Neuronal stem cell (in vitro differentiated cells): Measurements from ENCODE around the gene SLC9A5.

Experiments
- DNase-seq: peaks from one replicate; pipeline ENCODE4 v3.0.0-alpha.2; 2013; ENCODE audit warnings: low spot score
- H2AFZ ChIP-seq: one replicate; pipeline ENCODE4 v1.6.1; 2013; ENCODE audit warnings: mild to moderate bottlenecking, low read length, inconsistent platforms
- H2AK5ac ChIP-seq: 2 replicates; pipeline ENCODE4 v1.6.1; 2013; ENCODE audit warnings: low read depth, mild to moderate bottlenecking, inconsistent platforms, low read length, moderate library complexity, mixed read lengths
- H2BK120ac ChIP-seq: 2 replicates; pipeline ENCODE4 v1.6.1; 2013; ENCODE audit warnings: low read depth, mild to moderate bottlenecking, inconsistent platforms, low read length, moderate library complexity, mixed read lengths
- H2BK12ac ChIP-seq: one replicate; pipeline ENCODE4 v1.6.1; 2013; ENCODE audit warnings: low read length, inconsistent platforms
- H2BK15ac ChIP-seq: 2 replicates; pipeline ENCODE4 v1.6.1; 2013; ENCODE audit warnings: mild to moderate bottlenecking, low read length, inconsistent platforms, mixed read lengths
- H2BK5ac ChIP-seq: one replicate; pipeline ENCODE4 v1.6.1; 2013; ENCODE audit warnings: inconsistent platforms, mild to moderate bottlenecking, low read length, moderate library complexity
- H3K14ac ChIP-seq: one replicate; pipeline ENCODE4 v1.6.1; 2013; ENCODE audit warnings: low read length, inconsistent platforms
- H3K18ac ChIP-seq: 2 replicates; pipeline ENCODE4 v1.6.1; 2013; ENCODE audit warnings: low read length, inconsistent platforms
- H3K23ac ChIP-seq: 2 replicates; pipeline ENCODE4 v1.6.1; 2013; ENCODE audit warnings: low read depth, mild to moderate bottlenecking, mixed read lengths, low read length, inconsistent platforms; ENCODE audit not compliant: poor library complexity
- H3K27ac ChIP-seq: replicated peaks from 3 replicates; pipeline ENCODE4 v1.5.1; 2013; ENCODE audit warnings: low read length, inconsistent platforms
- H3K27me3 ChIP-seq, 3 experiments: 2 replicates each; pipeline ENCODE4 v1.6.1; 2013; ENCODE audit warnings: low read length in 3 of 3, mild to moderate bottlenecking in 2 of 3, inconsistent platforms in 1 of 3, low read depth in 1 of 3, mixed read lengths in 1 of 3, moderate library complexity in 1 of 3; ENCODE audit not compliant: control insufficient read depth in 3 of 3, insufficient read depth in 3 of 3
- H3K36me3 ChIP-seq, 2 donors: replicated peaks in 1 of 2; 2 replicates each; pipeline ENCODE4 v1.6.1; 2013; ENCODE audit warnings: low read length in 2 of 2; ENCODE audit not compliant: control insufficient read depth in 2 of 2, insufficient read depth in 2 of 2
- H3K4ac ChIP-seq: 2 replicates; pipeline ENCODE4 v1.6.1; 2013; ENCODE audit warnings: inconsistent platforms, mild to moderate bottlenecking, low read length, moderate library complexity
- H3K4me1 ChIP-seq, 2 donors: 1 replicate in 1 of 2; 2 replicates in 1 of 2; pipeline ENCODE4 v1.6.1; 2013; ENCODE audit warnings: low read length in 2 of 2, low read depth in 1 of 2; ENCODE audit not compliant: control insufficient read depth in 2 of 2, insufficient read depth in 1 of 2
- H3K4me2 ChIP-seq: one replicate; pipeline ENCODE4 v1.6.1; 2013; ENCODE audit warnings: mild to moderate bottlenecking, low read length, inconsistent platforms; ENCODE audit not compliant: insufficient read depth, poor library complexity, severe bottlenecking
- H3K4me3 ChIP-seq, 2 donors: 2 replicates each; pipeline ENCODE4 v1.5.1; 2013; ENCODE audit warnings: low read length in 2 of 2, mild to moderate bottlenecking in 2 of 2, inconsistent platforms in 1 of 2, moderate library complexity in 1 of 2
- H3K79me1 ChIP-seq: one replicate; pipeline ENCODE4 v1.6.1; 2013; ENCODE audit warnings: low read depth, mild to moderate bottlenecking, inconsistent platforms, low read length, moderate library complexity
- H3K9ac ChIP-seq: one replicate; pipeline ENCODE4 v1.6.1; 2013; ENCODE audit warnings: mild to moderate bottlenecking, low read depth, low read length, inconsistent platforms; ENCODE audit not compliant: poor library complexity
- H3K9me3 ChIP-seq, 2 donors: replicated peaks in 1 of 2; 2 replicates each; pipeline versions ENCODE3 to v1.6.1; 2013; ENCODE audit warnings: low read length in 2 of 2, mild to moderate bottlenecking in 2 of 2, inconsistent platforms in 1 of 2, low read depth in 1 of 2, mixed read lengths in 1 of 2, moderate library complexity in 1 of 2; ENCODE audit not compliant: control insufficient read depth in 2 of 2, insufficient read depth in 1 of 2
- H4K8ac ChIP-seq: one replicate; pipeline ENCODE4 v1.6.1; 2013; ENCODE audit warnings: low read depth, mild to moderate bottlenecking, inconsistent platforms, low read length, moderate library complexity
- H4K91ac ChIP-seq: one replicate; pipeline ENCODE4 v1.6.1; 2013; ENCODE audit warnings: low read length, low read depth, mild to moderate bottlenecking, inconsistent platforms; ENCODE audit not compliant: poor library complexity
- WGBS, 2 donors: extraction: QIAGEN DNeasy Blood & Tissue Kit; methylation state at CpG; one replicate each; pipeline ENCODE4 v1.1.7; 2013; ENCODE audit warnings: missing lambda C conversion rate in 2 of 2, mixed read lengths in 1 of 2; ENCODE audit not compliant: insufficient read length in 2 of 2, insufficient replicate concordance in 1 of 2; ENCODE audit errors: extremely low coverage in 2 of 2; 5-methylcytosine and 5-hydroxymethylcytosine counted together

Gene SLC9A5

GRCh38 chr16:67299269-67299668 is 50.5 kb downstream of the SLC9A5 start:
- H2AFZ ChIP-seq = no peak overlapping the region
- no peaks in the 10 kb centered on the region for H3K79me1 ChIP-seq
- H3K23ac ChIP-seq = peak overlapping the region; percentile 25
- H3K4me1 ChIP-seq = peaks cover 1 to 5% of the 10 kb centered on the region in 2 donors
- peak overlapping the region; percentile 71 for H2BK5ac ChIP-seq
- no peak overlapping the region for H3K4ac ChIP-seq
- H3K18ac ChIP-seq = no peak overlapping the region
- H3K27me3 ChIP-seq = peaks cover 0 to 60% (median 0%) of the 10 kb centered on the region in 3 experiments
- H3K4me3 ChIP-seq = peak overlapping the region in 1 of 2 donors; percentile 18
- no peak for DNase-seq
- WGBS, 2 donors = no CpG with 5 or more reads among the region's 15 CpGs
- peak overlapping the region; percentile 31 for H2AK5ac ChIP-seq
- no peak overlapping the region for H3K14ac ChIP-seq
- H3K36me3 ChIP-seq = no peaks in the 10 kb centered on the region
- H2BK15ac ChIP-seq = no peak overlapping the region
- no peak overlapping the region for H2BK120ac ChIP-seq
- no peak overlapping the region for H3K27ac ChIP-seq
- no peak overlapping the region for H3K4me2 ChIP-seq
- no peak overlapping the region for H4K91ac ChIP-seq
- no peak overlapping the region for H4K8ac ChIP-seq
- H3K9me3 ChIP-seq = no peaks in the 10 kb centered on the region
- H3K9ac ChIP-seq = no peak overlapping the region
- no peak overlapping the region for H2BK12ac ChIP-seq

DNA sequence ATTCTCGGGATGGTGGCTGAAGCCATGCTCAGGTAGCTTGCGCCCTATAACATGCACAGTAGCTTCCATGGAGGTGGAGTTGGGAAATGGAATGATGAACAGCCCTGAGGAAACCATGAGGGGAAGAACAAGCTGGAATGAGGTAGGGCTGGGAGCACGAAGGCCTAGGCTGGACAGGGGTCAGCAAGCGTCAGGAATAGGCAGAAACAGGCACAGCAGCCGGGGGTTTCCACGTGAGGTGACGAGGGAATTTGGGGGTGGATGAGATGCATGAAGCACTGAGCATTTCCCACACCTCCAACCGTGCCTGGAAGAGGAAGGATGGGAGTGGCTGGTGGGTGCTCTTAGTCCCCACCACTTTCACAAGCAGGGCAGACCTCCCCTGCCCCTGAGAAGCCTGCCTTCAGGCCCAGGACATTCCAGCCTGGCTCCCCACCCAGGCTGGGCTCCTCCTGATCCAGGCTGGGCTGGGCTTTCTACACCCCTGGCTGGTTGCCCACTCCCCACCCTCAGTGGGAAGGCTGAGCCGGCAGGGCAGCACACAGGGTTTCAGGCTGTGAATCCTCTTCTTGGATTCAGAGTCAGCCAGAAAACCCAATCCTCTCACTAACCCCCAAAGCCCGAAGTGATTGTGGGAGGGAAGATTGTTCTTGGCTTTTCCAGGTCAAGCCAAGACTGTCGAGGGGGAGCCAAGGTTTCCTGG is 52.5 kb downstream of the SLC9A5 start:
- WGBS, 2 donors = no CpG with 5 or more reads among the region's 11 CpGs
- Histone ChIP-seq H3K27ac (no peak overlapping the region), H3K18ac (no peak overlapping the region), H3K79me1 (no peaks in the 10 kb centered on the region), H3K4ac (no peak overlapping the region), H3K9ac (no peak overlapping the region), H2BK5ac (no peak overlapping the region), H2BK12ac (peak overlapping the region; percentile 86), H3K23ac (no peak overlapping the region), H3K27me3 (peaks cover 0 to 47% (median 0%) of the 10 kb centered on the region in 3 experiments), H3K36me3 (no peaks in the 10 kb centered on the region), H3K14ac (no peak overlapping the region), H3K9me3 (no peaks in the 10 kb centered on the region), H3K4me1 (peaks cover 0 to 5% of the 10 kb centered on the region in 2 donors), H4K91ac (no peak overlapping the region), H2BK120ac (no peak overlapping the region), H2BK15ac (no peak overlapping the region), H3K4me2 (no peak overlapping the region), H2AFZ (peak overlapping the region; percentile 17), H2AK5ac (peak overlapping the region; percentile 54), H3K4me3 (peak overlapping the region in 1 of 2 donors; percentile 9), H4K8ac (no peak overlapping the region)
- DNase-seq = no peak

- no peak overlapping the region for H3K27ac ChIP-seq
These were observed 53.3 kb downstream of the SLC9A5 start for GRCh38 chr16:67302076-67302475.

DNA sequence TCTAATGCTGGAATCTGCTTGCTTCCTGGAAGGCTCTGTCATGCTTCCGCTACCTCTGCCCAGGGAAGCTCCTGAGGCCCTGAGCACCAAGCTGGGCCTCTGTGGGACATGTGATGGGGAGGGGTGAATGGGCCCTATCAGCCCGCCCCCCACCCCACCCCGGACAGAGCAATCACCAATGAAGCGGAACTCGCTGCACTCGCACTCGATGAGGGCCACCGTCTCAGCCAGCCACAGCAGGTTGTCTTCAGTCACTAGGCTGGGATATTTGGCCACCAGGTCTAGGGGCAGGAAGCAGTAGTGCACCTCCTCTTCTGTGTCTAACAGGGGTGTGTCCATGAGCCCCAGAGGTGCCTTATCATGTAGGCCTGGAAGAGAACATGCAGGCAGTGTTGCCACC is 54.2 kb downstream of the SLC9A5 start:
- H2BK15ac ChIP-seq = no peak overlapping the region
- H2BK5ac ChIP-seq = no peak overlapping the region
- H3K36me3 ChIP-seq = no peaks in the 10 kb centered on the region
- DNase-seq = no peak
- H3K4me1 ChIP-seq = peaks cover 0 to 5% of the 10 kb centered on the region in 2 donors
- no CpG with 5 or more reads among the region's 8 CpGs for WGBS, 2 donors
- no peaks in the 10 kb centered on the region for H3K9me3 ChIP-seq
- H4K91ac ChIP-seq = no peak overlapping the region
- H3K23ac ChIP-seq = no peak overlapping the region
- no peak overlapping the region for H3K27ac ChIP-seq
- no peak overlapping the region for H2AK5ac ChIP-seq
- H3K14ac ChIP-seq = no peak overlapping the region
- peak overlapping the region; percentile 53 for H4K8ac ChIP-seq
- H3K27me3 ChIP-seq = peaks cover 0 to 43% (median 0%) of the 10 kb centered on the region in 3 experiments
- H3K4me2 ChIP-seq = no peak overlapping the region
- H3K79me1 ChIP-seq = no peaks in the 10 kb centered on the region
- no peak overlapping the region for H3K18ac ChIP-seq
- no peak overlapping the region for H3K4me3 ChIP-seq
- no peak overlapping the region for H3K4ac ChIP-seq
- no peak overlapping the region for H2BK120ac ChIP-seq
- no peak overlapping the region for H2BK12ac ChIP-seq
- H2AFZ ChIP-seq = no peak overlapping the region
- H3K9ac ChIP-seq = peak overlapping the region; percentile 35

More at GRCh38 chr16:67302076-67302475, 53.3 kb downstream of the SLC9A5 start:
- Histone ChIP-seq H3K9me3 (no peaks in the 10 kb centered on the region), H3K36me3 (no peaks in the 10 kb centered on the region), H3K79me1 (no peaks in the 10 kb centered on the region), H2AK5ac (no peak overlapping the region), H2BK15ac (no peak overlapping the region), H3K4me2 (no peak overlapping the region), H3K4me3 (no peak overlapping the region), H4K91ac (no peak overlapping the region), H3K14ac (no peak overlapping the region), H3K23ac (no peak overlapping the region), H2BK5ac (no peak overlapping the region), H2AFZ (no peak overlapping the region), H2BK120ac (no peak overlapping the region), H3K18ac (no peak overlapping the region), H3K9ac (no peak overlapping the region), H4K8ac (no peak overlapping the region), H3K4me1 (peaks cover 0 to 5% of the 10 kb centered on the region in 2 donors), H3K27me3 (peaks cover 0 to 43% (median 0%) of the 10 kb centered on the region in 3 experiments), H3K4ac (no peak overlapping the region), H2BK12ac (no peak overlapping the region)
- WGBS, 2 donors = no CpG with 5 or more reads among the region's 7 CpGs
- no peak for DNase-seq
